HAP-1 (cell line): ENCODE measurements around the gene PLXNB1.

Source experiments
- DNase-seq, 2 experiments: peaks; one replicate each; pipeline ENCODE4 v3.0.0-alpha.2; 2016 to 2020; ENCODE audit warnings: low spot score in 2 of 2
- H3K27me3 ChIP-seq: fragments of 250-450 bp; sonication (Bioruptor Pico); 2 replicates; pipeline ENCODE4 v1.5.1; 2020; ENCODE audit warnings: low read depth, mild to moderate bottlenecking, moderate library complexity
- H3K36me3 ChIP-seq: fragments of 250-450 bp; sonication (Bioruptor Pico); replicated peaks from 2 replicates; pipeline ENCODE4 v1.5.1; 2020; ENCODE audit warnings: mild to moderate bottlenecking
- H3K4me1 ChIP-seq: fragments of 250-450 bp; sonication (Bioruptor Pico); 2 replicates; pipeline ENCODE4 v1.5.1; 2020; ENCODE audit warnings: mild to moderate bottlenecking
- H3K4me3 ChIP-seq: fragments of 250-450 bp; sonication (Bioruptor Pico); 2 replicates; pipeline ENCODE4 v1.5.1; 2020; ENCODE audit warnings: mild to moderate bottlenecking, moderate library complexity
- H3K9me3 ChIP-seq: fragments of 250-450 bp; sonication (Bioruptor Pico); 2 replicates; pipeline ENCODE4 v1.5.1; 2020; ENCODE audit warnings: mild to moderate bottlenecking, moderate library complexity
- in situ Hi-C: fragments of 300-500 bp; cut with MboI; formaldehyde crosslinking; loops from 3 replicates; pipeline ENCODE4 v1.14.3; 2020; ENCODE audit warnings: low sequenced_read_pairs, inconsistent platforms, mixed read lengths

Gene PLXNB1

DNA sequence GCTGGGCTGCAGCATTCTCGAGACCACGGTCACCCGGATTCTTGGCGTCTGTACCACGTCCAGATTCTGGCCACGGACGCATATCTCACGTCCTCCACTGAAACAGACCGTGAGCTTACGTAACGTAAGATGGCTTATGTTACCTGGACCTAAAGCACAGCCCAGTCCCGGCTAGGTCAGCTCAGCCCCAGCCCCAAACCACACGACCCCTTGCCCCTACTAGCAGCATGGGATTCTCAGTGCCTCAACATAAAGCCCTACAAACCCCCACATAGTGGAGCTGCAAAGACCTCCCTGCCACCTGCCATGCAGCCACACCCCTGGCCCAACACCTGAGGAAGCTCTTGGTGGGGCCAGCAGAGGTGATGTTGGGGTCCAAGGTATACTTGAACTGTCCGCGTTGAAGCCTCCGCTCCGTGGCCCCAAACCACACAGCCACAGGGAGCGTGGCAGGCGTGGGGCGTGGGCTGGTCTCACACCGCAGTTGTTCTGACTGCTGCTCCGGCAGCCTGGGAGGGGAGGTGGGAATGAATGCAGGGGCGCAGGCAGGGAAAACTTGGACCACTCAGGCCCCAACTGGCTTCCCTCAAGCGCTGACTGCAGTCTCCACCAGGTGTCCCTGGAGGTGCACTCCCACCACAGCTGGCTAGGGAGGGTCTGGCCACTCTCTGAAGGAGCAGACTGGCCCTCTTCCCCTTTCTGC is 14.5 kb downstream of the PLXNB1 start:
- in situ Hi-C loops = no loop called here

DNA sequence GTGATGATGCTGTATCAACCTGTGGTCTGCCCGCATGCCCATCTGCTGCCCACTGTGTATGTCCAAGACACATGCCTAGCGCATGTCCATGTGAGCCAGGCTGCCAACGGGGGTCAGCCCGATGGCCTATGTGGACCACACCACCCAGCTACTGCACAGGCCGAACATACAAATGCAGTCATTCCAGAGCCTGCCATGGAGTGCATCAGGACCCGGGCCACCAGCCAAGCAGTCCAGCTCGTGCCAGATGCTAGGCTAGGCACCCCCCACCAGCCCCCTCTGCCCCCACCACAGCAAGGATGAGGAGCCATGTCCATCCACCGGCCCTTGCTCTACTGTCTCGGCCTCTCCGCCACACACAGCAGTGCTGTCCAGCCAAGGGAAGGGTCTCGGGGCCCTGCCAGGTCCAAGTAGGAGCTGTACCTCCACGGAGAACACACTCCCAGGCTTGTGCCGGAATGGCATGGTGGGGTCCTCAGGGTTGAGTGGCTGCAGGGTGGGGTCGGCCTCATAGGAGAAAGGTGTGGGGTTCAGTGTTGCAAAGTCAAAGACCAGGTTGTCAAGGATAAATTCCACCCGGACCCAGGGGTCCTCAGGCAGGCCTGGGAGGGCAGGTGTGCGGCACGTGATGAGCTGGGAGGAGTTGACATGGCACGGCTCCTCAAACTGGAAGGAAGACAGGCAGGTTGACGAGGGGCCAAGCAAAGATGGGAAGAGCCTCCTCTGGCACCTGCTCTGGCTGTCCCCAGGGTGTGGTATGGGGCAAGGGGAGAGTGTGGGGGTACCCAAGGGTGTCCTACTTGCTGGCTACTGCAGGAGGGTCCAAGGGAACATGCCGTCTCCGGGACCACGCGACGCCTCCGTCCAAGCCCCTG is 15.3 kb downstream of the PLXNB1 start:
- Histone ChIP-seq H3K27me3 (no peaks in the 10 kb centered on the region), H3K36me3 (peaks cover 10% of the 10 kb centered on the region), H3K4me1 (no peaks in the 10 kb centered on the region), H3K4me3 (no peak overlapping the region), H3K9me3 (no peaks in the 10 kb centered on the region)
- DNase-seq = no peak
- in situ Hi-C loops = no loop called here

More for the DNA sequence above, 14.5 kb downstream of the PLXNB1 start:
- Histone ChIP-seq H3K4me3 (no peak overlapping the region), H3K36me3 (peaks cover 10% of the 10 kb centered on the region), H3K9me3 (no peaks in the 10 kb centered on the region), H3K27me3 (no peaks in the 10 kb centered on the region), H3K4me1 (no peaks in the 10 kb centered on the region)
- DNase-seq = no peak

DNA sequence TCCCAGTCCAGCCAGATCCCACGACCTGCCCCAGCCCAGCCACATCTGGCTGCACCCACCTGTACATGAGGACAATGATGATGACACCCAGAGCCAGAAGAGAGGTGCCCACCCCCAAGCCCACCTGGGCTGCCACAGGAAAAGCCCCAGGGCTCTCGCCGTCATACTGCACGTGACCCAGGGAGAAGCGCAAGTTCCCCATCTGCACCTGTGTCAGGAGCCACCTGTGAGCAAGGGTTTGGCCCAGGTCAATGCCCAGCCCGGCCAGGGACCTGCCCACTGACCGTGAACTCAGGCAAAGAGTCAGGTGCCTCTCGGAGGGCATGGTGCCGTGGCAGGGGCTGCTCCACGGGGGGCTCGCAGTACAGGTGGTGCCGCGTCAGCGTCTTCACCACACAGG is 16.3 kb downstream of the PLXNB1 start:
- in situ Hi-C loops = no loop called here

DNA sequence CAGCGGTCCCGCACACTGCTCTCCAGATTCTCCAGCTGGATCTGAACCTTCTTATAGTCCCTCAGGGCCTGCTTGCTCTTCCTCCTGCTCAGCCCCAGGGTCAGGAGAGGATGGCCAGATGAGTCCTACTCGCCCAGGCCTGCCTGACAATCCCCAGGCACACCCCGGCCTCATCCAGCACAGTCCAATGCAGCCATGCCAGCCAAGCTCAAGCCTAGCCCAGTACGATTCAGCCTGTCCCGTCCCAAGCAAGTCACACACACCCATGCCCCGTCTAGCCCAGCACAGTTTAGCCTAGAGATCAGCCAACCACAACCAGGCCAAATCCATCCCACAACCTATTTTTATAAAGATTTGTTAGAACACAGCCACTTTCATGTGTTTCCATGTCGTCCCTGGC is 16.8 kb downstream of the PLXNB1 start:
- no peaks in the 10 kb centered on the region for H3K27me3 ChIP-seq
- no peak for DNase-seq
- no peak overlapping the region for H3K4me3 ChIP-seq
- peaks cover 13% of the 10 kb centered on the region for H3K36me3 ChIP-seq
- no peaks in the 10 kb centered on the region for H3K9me3 ChIP-seq
- no peaks in the 10 kb centered on the region for H3K4me1 ChIP-seq
- in situ Hi-C loops = no loop called here

More for the DNA sequence above, 16.3 kb downstream of the PLXNB1 start:
- Histone ChIP-seq H3K27me3 (no peaks in the 10 kb centered on the region), H3K9me3 (no peaks in the 10 kb centered on the region), H3K4me1 (no peaks in the 10 kb centered on the region), H3K36me3 (peaks cover 13% of the 10 kb centered on the region), H3K4me3 (no peak overlapping the region)
- no peak for DNase-seq

DNA sequence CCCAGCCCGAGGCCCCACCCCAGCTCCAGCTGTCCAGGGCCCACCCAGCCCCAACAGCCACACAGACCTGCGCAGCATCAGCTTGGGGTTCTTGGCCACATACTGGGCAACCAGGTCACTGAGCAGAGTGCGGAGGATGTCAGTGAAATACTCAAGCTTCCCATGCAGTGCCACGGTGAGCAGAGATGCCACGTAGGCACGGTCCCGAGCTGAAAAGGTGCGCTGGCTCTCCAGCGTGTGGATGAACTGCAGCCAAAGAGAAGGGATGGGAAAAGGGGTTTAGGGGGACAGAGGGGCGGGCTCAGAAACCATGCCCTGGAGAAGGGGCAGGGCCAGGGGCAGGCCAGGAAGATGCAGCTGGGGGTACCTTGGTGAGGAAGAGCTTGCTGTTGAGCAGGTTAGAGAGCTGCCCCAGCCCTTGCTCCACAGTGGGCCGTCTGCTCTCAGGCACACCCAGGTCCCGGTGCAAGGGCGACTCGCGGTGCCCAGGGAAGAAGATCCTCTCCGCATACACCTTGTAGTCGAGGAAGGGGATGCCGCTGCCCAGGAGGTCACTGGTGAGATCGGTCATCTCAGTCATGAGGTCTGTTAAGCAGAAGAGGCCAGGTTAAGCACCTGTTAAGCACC is 17.4 kb downstream of the PLXNB1 start:
- Histone ChIP-seq H3K27me3 (no peaks in the 10 kb centered on the region), H3K4me1 (no peaks in the 10 kb centered on the region), H3K9me3 (no peaks in the 10 kb centered on the region), H3K4me3 (no peak overlapping the region), H3K36me3 (peaks cover 13% of the 10 kb centered on the region)
- in situ Hi-C loops = no loop called here
- DNase-seq = no peak

DNA sequence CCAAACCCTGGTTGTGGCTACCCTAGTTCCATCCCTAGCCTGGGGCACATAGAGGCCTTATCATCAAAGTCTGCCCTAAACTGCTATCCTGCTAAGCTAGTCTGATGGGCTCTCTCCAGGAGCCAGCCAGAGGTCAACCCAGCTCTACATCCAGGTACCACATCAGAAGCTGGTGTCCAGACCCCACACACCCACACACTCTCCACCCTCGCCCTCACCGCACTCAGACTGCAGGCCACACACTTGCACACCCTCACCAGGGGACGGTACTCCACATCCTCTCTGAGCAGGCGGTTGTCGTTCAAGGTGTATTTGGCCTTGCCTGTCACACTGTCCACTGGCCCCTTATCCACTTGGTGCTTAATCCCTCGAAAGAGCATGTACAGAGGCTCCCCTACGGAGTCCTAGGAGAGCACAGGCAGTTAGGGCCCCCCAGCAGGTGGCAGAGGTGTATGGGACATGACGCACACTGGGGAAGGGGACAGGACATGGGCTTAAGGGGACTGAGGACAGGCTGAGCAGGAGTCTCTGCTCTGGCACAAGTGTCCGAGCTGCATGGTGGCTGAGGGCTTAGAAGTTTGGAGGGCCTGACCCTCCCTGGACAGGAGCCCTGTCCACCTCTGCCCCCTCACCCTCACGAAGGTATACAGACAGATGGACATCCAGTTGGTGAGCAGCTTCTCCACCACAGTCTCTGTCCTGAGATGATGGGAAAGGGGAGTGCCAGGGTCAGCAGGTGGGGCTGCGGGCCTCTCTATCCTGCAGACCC is 18.1 kb downstream of the PLXNB1 start:
- peaks cover 13% of the 10 kb centered on the region for H3K36me3 ChIP-seq
- no peak for DNase-seq

DNA sequence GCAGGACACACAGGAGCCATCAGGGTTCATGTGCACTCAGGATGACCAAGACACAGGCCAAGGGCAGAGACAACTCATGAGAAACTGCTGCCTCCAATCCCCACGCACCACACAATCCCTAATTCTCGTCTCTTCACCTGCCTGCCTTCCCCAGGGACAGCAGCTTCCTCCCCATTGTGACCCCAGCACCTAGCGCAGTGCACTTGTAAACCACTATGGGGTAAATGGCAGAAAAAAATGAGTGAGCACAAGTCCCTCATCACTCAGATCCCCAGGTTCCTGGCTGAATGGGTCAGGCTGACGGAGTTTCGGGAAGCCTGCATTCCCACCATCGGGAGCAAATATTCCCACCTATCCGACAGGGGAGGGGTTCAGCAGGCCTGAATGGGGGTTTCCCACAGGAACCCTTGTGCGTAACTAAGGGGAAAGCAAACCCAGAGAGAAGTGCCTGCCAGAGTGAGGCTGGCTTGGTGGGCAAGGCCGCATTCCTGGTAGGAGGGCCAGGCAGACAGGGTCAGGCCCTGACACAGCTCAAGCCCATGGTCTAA is 18.8 kb downstream of the PLXNB1 start:
- Histone ChIP-seq H3K4me1 (no peaks in the 10 kb centered on the region), H3K36me3 (peaks cover 13% of the 10 kb centered on the region), H3K9me3 (no peaks in the 10 kb centered on the region), H3K4me3 (no peak overlapping the region), H3K27me3 (no peaks in the 10 kb centered on the region)
- in situ Hi-C loops = no loop called here
- DNase-seq = no peak

More for the DNA sequence above, 18.1 kb downstream of the PLXNB1 start:
- Histone ChIP-seq H3K4me1 (no peaks in the 10 kb centered on the region), H3K4me3 (no peak overlapping the region), H3K9me3 (no peaks in the 10 kb centered on the region), H3K27me3 (no peaks in the 10 kb centered on the region)
- in situ Hi-C loops = no loop called here

DNA sequence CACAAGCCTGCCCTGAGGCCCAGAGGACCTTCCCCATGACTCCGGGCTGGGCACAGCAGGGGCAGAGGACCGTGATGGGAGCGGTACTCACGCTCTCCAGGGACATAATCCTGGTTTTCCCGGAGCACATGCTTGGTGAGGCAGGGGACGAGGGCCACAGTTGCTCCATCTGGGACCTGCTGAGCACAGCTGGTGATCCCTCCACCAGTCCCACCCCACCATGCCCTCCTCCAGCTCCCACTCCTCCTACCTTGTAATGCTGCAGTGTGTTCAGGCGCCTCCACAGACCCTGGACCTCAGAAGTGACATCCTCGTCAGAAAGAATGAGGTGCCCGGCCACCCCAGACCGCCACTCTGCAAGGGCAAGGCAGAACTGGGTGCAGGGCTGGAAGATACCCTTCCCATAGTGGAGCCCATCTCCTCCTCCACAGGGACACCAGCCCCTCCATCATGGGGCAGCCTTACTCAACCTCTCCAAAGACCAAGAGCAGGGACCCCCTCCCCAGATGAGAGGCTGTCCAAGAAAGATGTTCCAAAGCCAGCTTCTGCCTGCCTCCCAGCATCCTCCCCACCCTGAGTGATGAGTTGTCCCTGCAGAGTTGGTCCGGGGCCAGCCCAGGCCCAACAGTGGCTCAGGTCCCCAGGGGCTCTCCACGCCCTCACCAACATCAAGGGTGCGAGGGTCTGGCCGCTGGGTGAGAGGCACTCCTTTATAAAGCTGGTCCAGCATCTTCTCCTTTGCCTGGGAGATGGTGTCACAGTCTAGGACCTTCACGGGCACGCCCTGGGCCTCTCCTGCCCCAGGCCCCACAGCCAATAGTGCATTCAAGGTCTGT is 19.5 kb downstream of the PLXNB1 start:
- peak in 1 of 2 experiments; percentile 5 for DNase-seq
- no peaks in the 10 kb centered on the region for H3K4me1 ChIP-seq
- peaks cover 13% of the 10 kb centered on the region for H3K36me3 ChIP-seq
- H3K9me3 ChIP-seq = no peaks in the 10 kb centered on the region
- H3K4me3 ChIP-seq = no peak overlapping the region
- in situ Hi-C loops = no loop called here
- no peaks in the 10 kb centered on the region for H3K27me3 ChIP-seq

DNA sequence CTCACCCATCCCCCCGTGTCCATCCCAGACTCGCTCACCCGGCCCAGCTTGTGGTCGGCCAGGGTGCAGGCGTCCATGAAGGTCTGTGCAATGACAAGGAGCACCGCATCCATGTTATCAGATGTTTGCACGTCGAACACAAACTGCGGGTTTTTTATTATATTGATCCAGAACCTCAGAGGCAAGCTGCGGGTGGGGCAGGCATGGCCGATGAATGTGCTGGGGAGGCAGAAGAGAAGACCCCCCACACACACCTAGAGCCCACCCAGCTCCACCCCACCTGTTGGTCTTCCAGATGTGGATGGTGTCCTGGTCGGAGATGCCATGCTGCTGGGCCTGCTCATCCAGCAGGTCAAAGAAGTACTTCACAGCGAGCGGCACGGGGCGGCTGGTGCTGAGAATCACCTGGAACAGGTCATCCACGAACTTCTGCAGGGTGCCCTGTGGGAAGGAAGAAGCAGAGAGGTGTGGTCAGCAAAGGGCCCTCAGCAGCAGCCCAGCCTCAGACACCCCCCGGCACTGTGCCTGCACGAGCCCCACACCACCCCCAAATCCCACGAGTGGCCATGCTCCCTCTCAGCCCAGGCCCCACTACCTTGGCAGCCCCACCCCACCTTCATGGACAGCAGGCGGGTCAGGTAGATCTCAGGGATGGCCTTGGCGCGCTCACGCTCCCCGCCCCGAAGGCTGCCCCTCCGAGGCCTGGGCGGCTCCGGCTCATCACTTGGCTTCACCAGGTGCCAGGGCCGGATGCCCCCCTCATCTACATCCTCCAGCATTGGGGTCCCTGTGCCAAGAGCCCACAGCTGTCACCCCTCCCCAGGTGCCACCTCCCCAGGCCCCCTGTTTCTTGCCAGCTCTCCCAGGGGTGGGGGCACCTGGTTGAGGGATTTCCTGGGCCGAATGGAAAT is 20.3 kb downstream of the PLXNB1 start:
- Histone ChIP-seq H3K4me1 (no peaks in the 10 kb centered on the region), H3K36me3 (peaks cover 10% of the 10 kb centered on the region), H3K9me3 (no peaks in the 10 kb centered on the region), H3K4me3 (no peak overlapping the region), H3K27me3 (no peaks in the 10 kb centered on the region)
- peak in 1 of 2 experiments; percentile 5 for DNase-seq
- in situ Hi-C loops = no loop called here

DNA sequence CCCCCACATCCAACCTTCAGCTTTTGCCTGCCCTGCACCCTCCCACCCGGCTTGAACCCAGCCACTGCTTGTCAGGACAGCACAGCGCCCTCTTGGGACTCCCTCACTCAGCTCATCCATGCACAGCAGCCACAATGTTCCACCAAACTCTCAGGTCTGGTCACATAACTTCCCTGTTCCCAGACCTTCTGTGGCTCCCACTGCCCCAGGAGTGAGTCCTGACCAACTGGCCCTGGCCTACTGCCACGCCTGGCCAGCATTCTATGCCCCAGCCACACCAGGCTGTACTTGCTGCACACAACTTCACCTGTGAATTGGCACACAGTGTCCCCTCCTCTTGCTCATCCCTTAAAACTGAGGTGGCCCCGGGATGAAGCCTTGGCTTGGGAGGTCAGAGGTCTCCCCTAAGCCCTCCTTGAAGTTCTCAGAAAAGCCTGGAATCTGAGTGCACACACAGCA is 21.0 kb downstream of the PLXNB1 start:
- in situ Hi-C loops = no loop called here
- DNase-seq = peak in 1 of 2 experiments; percentile 12
- Histone ChIP-seq H3K36me3 (peaks cover 8% of the 10 kb centered on the region), H3K4me3 (no peak overlapping the region), H3K9me3 (no peaks in the 10 kb centered on the region), H3K4me1 (no peaks in the 10 kb centered on the region), H3K27me3 (no peaks in the 10 kb centered on the region)

DNA sequence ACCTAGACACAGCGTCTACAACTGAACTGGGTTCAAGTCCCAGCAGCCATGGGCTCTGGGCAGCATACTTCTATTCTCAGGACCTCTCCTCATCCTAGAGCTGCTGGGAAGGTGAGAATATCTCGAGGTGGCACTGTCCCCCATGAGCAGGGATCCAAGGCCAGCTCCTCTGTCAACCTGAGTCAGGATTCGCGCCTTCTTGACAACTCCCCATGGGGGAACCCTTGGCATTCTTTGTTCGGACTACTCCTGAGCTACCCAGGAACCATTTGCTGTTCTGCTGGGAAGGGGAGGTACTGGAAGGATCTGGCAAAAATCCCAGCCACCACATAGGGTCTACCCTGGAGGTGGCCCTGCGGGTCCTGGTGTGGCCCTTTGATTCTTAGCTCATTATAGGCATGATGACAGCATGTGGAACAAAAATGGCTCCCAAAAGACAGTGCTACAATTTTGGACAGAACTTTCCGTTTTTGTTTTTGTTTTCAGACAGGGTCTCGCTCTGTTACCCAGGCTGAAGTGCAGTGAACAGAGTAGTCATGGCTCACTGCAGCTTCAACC is 22.3 kb downstream of the PLXNB1 start:
- Histone ChIP-seq H3K4me3 (no peak overlapping the region), H3K27me3 (no peaks in the 10 kb centered on the region), H3K4me1 (no peaks in the 10 kb centered on the region), H3K36me3 (peaks cover 8% of the 10 kb centered on the region), H3K9me3 (no peaks in the 10 kb centered on the region)
- DNase-seq = peak in 1 of 2 experiments; percentile 5
- in situ Hi-C loops = no loop called here
